Stimulated activated CD4-positive, alpha-beta T cell treated with anti-CD3 and anti-CD28 coated beads, Interleukin-15, amount 100 ng/mL, for 48 hours (primary cell): ENCODE results near the gene CCDC88C.
"Not testable (repeated sequence)": the region's sequence is repeated elsewhere in the genome, so short reads cannot be mapped to it uniquely, and the experiment has no call there.

Experiments used
- DNase-seq, 2 donors: peaks; one replicate each; pipeline ENCODE4 v3.0.0-alpha.2; 2020; ENCODE audit warnings: low read depth in 2 of 2

The CCDC88C gene

GRCh38 chr14:91246051-91246852 lies 171.4 kb downstream of the CCDC88C start:
- peak in 1 of 2 donors; percentile 68 for DNase-seq

DNA sequence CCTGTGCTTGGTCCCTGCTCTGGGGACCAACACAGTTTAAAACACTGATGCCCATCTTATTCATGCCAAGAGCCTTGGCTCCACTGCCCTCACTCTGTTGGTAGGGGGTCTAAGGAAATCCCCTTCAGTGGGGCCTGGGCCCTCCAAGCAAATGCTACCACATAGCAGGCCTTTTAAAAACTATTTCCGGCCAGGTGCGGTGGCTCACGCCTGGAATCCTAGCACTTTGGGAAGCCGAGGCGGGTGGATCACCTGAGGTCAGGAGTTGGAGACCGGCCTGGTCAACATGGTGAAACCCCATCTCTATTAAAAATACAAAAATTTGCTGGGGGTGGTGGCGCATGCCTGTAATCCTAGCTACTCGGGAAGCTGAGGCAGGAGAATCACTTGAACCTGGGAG lies 172.0 kb downstream of the CCDC88C start:
- not testable (repeated sequence) for DNase-seq

- DNase-seq = peak; percentile 57 to 66
These were observed 172.6 kb downstream of the CCDC88C start for GRCh38 chr14:91245029-91245428.

DNA sequence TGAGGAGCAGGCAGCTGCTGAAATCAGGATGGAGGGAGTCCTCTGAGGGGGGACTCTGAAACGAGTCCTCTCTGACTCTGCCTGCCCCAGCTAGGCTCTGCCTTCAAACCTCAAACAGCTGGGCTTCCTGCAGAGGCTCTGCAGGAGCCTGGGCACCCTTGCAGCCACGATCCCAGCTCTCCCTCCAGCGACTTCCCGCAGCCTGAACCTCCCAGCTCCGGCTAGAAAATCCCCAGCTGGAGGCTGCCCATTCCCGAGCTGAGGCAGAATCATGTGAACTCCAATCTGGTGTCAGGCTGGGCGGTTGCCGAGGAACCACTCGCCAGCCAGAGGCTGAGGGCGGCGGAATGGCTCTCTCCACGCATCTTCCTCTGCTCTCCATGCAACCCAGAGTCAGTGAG lies 173.1 kb downstream of the CCDC88C start, which contains the start of gene GPR68:
Gene GPR68, minus strand, starts transcription at position 204 of the 401 bp plus-strand sequence. CDS start 9,654 bp downstream, outside the sequence.
- DNase-seq = no peak

- no peak for DNase-seq
These were observed 174.5 kb downstream of the CCDC88C start for GRCh38 chr14:91243074-91243471.

- no peak for DNase-seq
These were observed 175.0 kb downstream of the CCDC88C start for GRCh38 chr14:91242635-91243034.

GRCh38 chr14:91241863-91242262 lies 175.8 kb downstream of the CCDC88C start:
- DNase-seq = no peak

GRCh38 chr14:91238661-91239060 lies 179.0 kb downstream of the CCDC88C start:
- DNase-seq = no peak

DNA sequence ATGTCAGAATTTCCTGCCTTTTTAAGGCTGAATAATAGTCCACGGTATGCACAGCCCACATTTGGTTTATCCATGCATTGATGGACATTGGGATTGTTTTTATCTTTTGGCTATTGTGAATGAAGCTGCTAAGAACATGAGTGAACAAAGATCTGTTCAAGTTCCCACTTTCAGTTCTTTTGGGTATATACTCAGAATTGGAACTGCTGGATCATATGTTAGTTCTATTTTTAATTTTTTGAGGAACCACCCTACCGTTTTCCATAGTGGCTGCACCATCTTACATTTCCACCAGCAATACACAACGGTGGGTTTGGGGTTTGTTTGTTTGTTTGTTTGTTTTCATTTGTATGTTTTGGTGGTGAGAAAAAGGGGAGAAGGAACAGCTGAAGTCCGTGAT lies 179.5 kb downstream of the CCDC88C start:
- no peak for DNase-seq

- DNase-seq = no peak
These were observed 180.4 kb downstream of the CCDC88C start for GRCh38 chr14:91237219-91237618.

DNA sequence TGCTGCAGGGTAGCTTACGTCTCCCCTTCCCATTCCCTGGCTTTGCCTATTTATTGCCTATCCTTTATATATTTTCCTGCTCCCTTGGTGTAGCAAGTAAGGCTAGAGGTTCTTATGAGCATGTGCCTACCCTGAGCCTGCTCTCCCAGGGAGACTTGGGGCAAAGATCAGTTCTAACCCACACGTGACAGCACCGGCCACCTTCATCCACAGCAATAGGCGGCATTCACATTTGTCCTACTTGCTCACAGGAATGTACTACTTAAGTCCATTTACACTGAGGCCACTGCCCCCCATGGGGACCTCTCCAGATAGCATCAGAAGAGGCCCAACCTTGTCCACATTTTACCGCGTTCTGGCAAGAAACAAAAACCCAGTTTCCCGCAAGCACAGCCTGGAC lies 181.8 kb downstream of the CCDC88C start:
- DNase-seq = no peak

DNA sequence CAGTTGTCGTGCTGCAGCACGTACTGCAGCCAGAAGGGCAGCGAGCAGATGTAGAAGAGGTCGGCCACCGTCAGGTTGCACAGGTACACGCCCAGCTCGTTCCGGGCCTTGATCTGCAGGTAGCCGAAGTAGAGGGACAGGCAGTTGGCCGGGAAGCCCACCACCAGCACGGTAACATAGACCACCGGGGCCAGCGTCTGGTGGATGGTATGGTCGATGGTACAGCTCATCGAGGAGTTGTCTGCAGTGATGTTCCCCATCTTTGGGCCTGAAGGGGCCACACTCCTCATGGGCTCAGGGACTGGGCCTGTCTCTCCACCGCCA lies 182.9 kb downstream of the CCDC88C start:
- no peak for DNase-seq

DNA sequence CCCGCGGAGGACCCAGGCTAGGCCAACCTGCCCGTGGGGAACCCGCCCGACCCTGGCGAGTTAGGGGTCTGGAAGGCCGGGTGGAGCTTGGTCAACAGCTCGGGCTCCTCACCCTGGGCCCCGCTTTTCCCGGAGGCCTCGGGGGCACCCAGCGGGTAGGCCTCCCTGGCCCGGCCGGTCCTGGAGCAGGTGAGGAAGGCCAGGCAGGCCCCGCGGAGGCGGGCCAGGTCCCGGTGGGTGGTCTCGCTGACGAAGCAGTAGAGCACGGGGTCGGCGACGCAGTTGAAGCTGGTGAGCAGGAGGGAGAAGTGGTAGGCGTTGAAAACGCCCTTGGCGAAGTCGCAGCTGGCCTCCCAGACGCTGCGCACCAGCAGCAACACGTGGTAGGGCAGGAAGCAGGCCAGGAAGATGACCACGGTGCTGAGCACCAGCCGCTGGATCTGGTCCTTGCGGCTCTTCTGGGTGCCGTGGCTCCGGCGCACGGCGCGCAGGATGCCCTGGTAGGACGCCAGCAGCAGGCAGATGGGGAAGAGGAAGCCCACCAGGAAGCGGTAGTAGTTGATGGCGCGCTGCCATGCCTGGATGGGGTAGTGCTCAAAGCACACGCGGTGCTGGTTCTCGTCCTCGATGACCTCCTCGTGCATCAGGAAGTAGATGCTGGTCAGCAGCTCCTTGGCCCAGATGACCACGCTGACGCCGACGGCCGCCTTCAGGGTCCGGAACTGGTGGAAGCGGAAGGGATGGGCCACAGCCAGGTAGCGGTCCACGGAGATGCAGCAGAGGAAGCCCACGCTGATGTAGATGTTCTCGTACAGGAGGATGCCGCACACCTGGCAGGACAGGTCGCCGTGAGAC lies 183.5 kb downstream of the CCDC88C start:
- no peak for DNase-seq

- DNase-seq = no peak
These were observed 185.0 kb downstream of the CCDC88C start for GRCh38 chr14:91232603-91233002.

DNA sequence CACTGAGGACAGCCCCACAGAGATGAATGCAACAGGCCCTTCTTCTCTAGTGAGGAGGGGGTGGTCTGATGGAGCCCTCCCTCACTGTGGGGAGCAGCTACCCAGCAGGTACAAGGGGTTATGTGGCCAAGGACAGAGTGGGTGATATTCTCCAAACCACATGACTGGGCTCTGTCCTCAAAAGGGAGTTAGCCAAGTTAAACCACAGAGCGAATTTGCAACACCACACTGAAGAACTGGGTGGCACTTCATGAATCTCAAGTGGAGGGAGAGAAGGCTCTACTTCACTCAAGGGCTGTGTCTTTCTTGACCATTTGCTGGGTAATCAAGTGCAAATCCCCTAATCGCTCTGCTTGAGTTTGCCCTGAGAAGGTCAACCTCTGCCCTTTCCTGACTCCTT lies 185.6 kb downstream of the CCDC88C start:
- DNase-seq = no peak

DNA sequence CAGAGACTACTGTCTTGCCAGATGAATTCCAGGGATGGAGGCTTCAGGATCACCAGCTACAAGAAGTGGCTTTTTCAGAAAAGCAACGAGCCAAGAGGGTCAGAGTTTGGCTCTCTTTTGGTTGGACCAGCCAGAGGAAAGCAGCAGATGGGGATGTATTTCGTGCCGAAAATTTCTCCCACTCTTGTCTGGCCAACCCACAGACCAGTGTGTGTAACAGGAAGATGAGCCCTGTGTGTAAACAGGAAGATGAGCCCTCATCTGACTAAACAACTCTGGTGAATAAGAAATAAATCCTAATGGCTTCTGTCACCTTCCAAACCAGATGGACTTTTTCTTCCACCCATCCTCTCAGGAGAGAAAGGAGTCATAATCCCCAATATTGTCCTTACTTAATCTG lies 186.2 kb downstream of the CCDC88C start:
- no peak for DNase-seq

DNA sequence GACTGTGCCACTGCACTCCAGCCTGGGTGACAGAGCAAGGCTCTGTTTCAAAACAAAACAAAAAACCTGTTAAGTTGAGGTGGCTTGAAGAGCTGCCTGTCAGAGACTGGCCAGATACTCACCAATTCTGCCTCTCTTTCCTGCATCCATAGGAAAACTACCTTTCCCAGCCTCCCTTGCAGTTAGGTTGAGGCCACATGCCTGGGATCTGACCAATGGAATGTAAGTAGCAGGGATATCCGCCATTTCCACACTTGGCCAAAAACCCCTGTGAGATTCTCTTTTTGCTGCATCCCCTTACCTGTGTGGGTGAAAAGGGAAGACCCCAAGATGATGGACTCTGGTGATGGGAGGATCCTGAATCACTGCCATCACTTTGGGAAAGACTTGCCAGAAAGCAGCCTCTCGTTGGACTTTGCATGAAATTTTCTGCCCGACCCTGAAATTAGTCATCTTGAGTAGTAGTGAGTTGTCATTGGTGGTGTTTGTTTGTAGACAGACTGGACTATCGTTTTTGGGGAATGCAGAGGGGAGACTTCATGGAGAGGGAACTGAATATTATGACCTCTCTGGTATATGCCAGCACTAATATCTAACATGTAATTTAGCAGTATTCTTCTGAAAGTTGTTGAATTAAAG lies 187.1 kb downstream of the CCDC88C start:
- DNase-seq = no peak

GRCh38 chr14:91229743-91230200 lies 187.8 kb downstream of the CCDC88C start:
- DNase-seq = no peak

DNA sequence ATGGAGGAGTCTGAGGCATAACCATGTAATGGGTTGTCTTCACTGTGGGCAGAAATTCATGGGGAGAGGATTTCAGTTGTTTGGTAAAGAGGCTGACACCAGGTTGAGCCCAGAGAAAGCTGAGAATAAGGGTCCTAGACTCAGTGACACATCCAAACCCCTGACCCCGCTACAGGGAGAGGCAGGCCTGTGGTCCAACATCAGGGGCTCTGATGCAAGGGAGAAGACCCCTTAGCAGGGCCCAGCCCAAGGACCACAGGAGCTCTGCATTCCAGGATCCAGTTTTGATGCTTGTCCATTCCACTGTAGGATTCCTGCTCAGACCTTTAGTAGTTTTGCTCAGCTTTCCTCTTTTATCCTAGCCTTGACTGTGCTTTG lies 188.6 kb downstream of the CCDC88C start:
- no peak for DNase-seq

DNA sequence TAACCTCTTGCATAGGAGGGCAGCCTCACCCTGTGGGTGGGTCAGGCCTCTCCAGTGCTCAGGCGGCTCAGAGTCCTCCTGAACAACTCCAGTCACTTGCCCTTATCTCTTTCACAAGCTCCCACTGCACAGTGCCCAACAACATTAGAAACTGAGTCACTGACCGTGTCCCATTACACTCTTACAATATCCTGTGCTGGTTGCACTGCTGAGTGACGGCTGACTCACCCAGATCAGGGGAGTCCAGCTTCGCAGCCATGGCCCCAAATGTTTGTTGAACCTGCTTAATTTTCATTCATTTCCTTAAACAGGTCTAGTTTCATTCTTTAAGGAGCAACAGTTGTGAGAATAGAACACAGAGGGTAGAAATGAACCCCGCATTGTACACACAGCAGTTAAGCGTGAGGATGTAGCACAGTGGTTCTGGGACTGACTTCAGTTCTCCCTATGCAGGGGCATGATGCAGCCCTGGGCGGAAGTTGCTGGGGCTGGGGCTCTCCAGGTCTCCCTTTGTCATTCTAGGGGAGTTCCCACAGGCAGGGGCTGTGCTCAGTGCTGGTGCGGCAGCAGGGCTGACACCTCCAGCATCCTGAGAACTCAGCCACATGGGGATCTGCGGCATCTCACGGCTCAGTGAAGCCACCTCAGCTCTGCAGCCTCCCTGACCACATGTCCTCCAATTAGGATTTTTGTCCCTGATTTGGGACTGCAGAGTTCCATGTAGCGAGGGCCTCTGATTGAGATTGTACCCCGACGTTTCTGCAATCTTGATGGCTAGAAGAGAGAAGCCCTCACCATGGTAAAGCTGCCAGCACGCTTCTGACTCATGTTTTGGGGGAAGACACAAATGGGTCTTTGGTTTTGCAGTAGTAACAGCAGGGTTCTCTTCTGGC lies 189.3 kb downstream of the CCDC88C start:
- peak; percentile 83 to 88 for DNase-seq

DNA sequence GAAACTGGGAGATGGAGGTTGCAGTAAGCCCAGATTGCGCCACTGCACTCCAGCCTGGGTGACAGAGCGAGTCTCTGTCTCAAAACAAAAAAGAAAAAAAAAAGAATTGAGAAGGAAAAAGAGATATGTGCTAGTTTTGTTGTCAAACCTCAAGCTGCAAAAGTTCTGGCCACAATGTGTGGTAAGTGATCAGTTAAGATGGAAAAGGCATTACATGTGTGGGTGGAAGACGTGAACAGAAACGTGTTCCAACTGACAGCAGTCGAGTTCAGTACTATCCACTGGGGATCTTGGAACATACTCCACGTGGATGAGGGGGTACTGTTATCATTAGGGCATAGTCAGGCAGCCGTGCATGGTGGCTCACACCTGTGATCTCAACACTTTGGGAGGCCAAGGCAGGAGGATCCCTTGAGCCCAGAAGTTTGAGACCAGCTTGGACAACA lies 190.4 kb downstream of the CCDC88C start:
- no peak for DNase-seq
